Fibroblast of skin of right biceps (primary cell): Measurements from ENCODE around the gene KCNJ16.

Experiments
- DNase-seq: peaks from one replicate; pipeline ENCODE4 v3.0.0-alpha.2; 2013

Gene KCNJ16

GRCh38 chr17:70099294-70099693 lies 24.3 kb downstream of the KCNJ16 start:
- no peak for DNase-seq

- no peak for DNase-seq
Observed at GRCh38 chr17:70099884-70100283, 24.9 kb downstream of the KCNJ16 start.

GRCh38 chr17:70100983-70101382 lies 26.0 kb downstream of the KCNJ16 start:
- DNase-seq, result no peak

- no peak for DNase-seq
Observed at GRCh38 chr17:70102531-70102930, 27.5 kb downstream of the KCNJ16 start.

- DNase-seq, result no peak
Observed at GRCh38 chr17:70104791-70105523, 29.9 kb downstream of the KCNJ16 start.

GRCh38 chr17:70105641-70106040 lies 30.6 kb downstream of the KCNJ16 start:
- DNase-seq, result no peak

- no peak for DNase-seq
Observed at GRCh38 chr17:70106551-70106950, 31.5 kb downstream of the KCNJ16 start.

- DNase-seq, result no peak
Observed at GRCh38 chr17:70107441-70107840, 32.4 kb downstream of the KCNJ16 start.

- DNase-seq, result no peak
Observed at GRCh38 chr17:70107904-70108565, 33.0 kb downstream of the KCNJ16 start.

GRCh38 chr17:70109497-70109896 lies 34.5 kb downstream of the KCNJ16 start:
- DNase-seq, result no peak

- DNase-seq, result no peak
Observed at GRCh38 chr17:70110443-70110880, 35.4 kb downstream of the KCNJ16 start.

GRCh38 chr17:70111201-70111600 lies 36.2 kb downstream of the KCNJ16 start:
- no peak for DNase-seq

- no peak for DNase-seq
Observed at GRCh38 chr17:70114405-70114804, 39.4 kb downstream of the KCNJ16 start.

GRCh38 chr17:70115126-70115525 lies 40.1 kb downstream of the KCNJ16 start:
- no peak for DNase-seq

GRCh38 chr17:70116919-70117318 lies 41.9 kb downstream of the KCNJ16 start:
- DNase-seq, result no peak

- no peak for DNase-seq
Observed at GRCh38 chr17:70119545-70119944, 44.5 kb downstream of the KCNJ16 start.

GRCh38 chr17:70119983-70120382 lies 45.0 kb downstream of the KCNJ16 start:
- DNase-seq, result no peak

GRCh38 chr17:70120425-70120824 lies 45.4 kb downstream of the KCNJ16 start:
- DNase-seq, result no peak

GRCh38 chr17:70121126-70121525 lies 46.1 kb downstream of the KCNJ16 start:
- no peak for DNase-seq

GRCh38 chr17:70123193-70123592 lies 48.2 kb downstream of the KCNJ16 start:
- no peak for DNase-seq

GRCh38 chr17:70124723-70125122 lies 49.7 kb downstream of the KCNJ16 start:
- DNase-seq, result no peak

- no peak for DNase-seq
Observed at GRCh38 chr17:70127221-70127873, 52.3 kb downstream of the KCNJ16 start.

GRCh38 chr17:70128727-70129238 lies 53.8 kb downstream of the KCNJ16 start:
- no peak for DNase-seq

GRCh38 chr17:70130289-70130688 lies 55.3 kb downstream of the KCNJ16 start:
- DNase-seq, result no peak
